K562 (cell line): ENCODE measurements around the gene PALM3.
A peak's percentile ranks its signal among the peaks of the same experiment; 100 is the strongest.

Experiments used
- CHD2 ChIP-seq: IDR thresholded peaks from 2 replicates; pipeline ENCODE4 v1.6.1; 2011; ENCODE audit warnings: low read depth, low read length
- ERF ChIP-seq: fragments of 450-650 bp; formaldehyde crosslinking; IDR thresholded peaks from 2 replicates; pipeline ENCODE4 v1.4.0; 2020; ENCODE audit warnings: mild to moderate bottlenecking, mixed read lengths
- HDAC6 ChIP-seq: IDR thresholded peaks from 2 replicates; pipeline ENCODE4 v1.6.1; 2012; ENCODE audit warnings: low read depth, mild to moderate bottlenecking, control low read depth, inconsistent platforms, low read length, moderate library complexity
- POLR2A ChIP-seq: fragments of 450-650 bp; conservative IDR thresholded peaks from 2 replicates; pipeline ENCODE4 v1.6.1; 2016
- SUPT5H ChIP-seq: fragments of 450-650 bp; IDR thresholded peaks from 2 replicates; pipeline ENCODE4 v1.6.1; 2016
- ZFP30 ChIP-seq: fragments of 250-450 bp; sonication (Bioruptor Pico); IDR thresholded peaks from 2 replicates; pipeline ENCODE4 v1.8.0; 2022; ENCODE audit warnings: moderate library complexity, mild to moderate bottlenecking, inconsistent platforms, borderline replicate concordance
- ZNF274 ChIP-seq: IDR thresholded peaks from 2 replicates; pipeline ENCODE4 v1.6.1; 2011; ENCODE audit warnings: low read depth, mild to moderate bottlenecking, low read length, moderate library complexity, borderline replicate concordance
- TF ChIP-seq, protein P1 (sequence below): fragments of 250-450 bp; sonication (Bioruptor Pico); IDR thresholded peaks from 2 replicates; pipeline ENCODE4 v1.8.0; 2022; ENCODE audit warnings: moderate library complexity, mild to moderate bottlenecking, inconsistent platforms

DNA sequence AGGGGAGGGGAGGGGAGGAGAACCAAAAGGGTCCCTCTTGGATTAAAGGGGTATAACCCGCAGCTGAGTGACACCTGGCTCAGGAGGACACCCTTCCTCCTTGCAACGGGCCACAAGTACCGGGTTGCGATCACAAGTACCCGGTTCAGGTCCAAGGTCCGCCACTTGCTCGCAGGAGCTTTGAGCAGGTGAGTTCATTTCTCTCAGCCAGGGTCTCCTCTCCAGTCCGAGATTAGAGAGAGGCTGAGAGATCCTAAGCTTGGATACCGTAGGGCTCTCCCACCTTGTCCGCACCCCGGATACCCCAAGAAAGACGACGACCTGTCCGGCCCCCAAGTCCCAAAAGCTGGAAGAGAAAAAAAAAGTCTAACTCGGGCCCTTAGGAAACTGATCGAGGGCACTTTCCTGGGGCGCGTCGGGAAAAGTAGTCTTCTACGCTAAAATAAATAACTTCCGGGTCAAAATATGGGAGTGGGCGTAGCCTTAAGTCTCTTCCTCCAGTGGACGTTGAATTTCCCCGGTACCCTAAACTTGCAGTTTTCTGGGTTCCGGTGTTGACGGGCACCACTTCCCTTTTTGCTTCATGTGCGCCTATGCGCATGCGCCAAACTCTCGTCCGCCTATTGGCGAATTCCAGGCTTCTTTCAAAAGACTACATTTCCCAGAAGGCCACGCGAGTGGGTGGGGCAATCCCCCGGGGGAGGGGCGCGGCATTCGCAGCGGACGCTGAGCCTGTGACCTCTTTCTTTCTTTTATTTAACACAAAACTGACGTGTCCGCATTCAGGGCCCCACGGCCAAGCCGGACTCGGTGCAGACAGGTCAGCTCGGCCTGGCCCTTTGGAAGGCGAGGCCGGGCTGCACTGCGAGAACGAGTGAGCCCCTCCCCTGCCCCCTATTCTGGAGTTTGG, 19.3 kb upstream of the PALM3 start:
- TF ChIP-seq CHD2 (no peak), ZNF274 (no peak), POLR2A (peak; percentile 70), SUPT5H (peak; percentile 62; the same call in 1 of the 2 replicates), ZFP30 (no peak), HDAC6 (no peak), ERF (CRISPR knock-in tag) (no peak)
- TF ChIP-seq, protein P1, sequence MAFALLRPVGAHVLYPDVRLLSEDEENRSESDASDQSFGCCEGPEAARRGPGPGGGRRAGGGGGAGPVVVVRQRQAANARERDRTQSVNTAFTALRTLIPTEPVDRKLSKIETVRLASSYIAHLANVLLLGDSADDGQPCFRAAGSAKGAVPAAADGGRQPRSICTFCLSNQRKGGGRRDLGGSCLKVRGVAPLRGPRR (CRISPR knock-in tag), result no peak
